ENCODE results near the gene CRLF2.
"Not testable (repeated sequence)": the region's sequence is repeated elsewhere in the genome, so short reads cannot be mapped to it uniquely, and the experiment has no call there.

CRLF2 gene, protein sequence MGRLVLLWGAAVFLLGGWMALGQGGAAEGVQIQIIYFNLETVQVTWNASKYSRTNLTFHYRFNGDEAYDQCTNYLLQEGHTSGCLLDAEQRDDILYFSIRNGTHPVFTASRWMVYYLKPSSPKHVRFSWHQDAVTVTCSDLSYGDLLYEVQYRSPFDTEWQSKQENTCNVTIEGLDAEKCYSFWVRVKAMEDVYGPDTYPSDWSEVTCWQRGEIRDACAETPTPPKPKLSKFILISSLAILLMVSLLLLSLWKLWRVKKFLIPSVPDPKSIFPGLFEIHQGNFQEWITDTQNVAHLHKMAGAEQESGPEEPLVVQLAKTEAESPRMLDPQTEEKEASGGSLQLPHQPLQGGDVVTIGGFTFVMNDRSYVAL

DNA sequence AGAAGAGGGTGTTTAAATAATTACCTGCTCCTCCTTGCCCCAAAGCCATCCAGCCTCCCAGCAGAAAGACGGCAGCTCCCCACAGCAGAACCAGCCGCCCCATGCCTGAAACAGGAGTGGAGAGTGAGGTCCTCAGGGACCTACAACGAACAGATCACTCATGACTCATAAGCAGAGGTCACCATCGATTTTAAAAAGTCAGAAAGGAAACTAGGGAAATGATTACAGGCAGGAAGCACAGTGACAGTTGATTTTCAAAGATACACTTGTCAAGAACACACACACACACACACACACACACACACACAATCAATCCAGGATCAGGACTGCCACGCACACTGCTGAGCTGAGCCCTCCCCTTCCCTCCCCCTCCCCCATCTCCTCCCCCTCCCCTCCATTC lies at the start of gene CRLF2:
CRLF2 (minus strand) TSS at position 118 of the 400 bp plus-strand sequence; CDS start at position 103, 15 bp downstream.
- DNase-seq (ENCODE audit: low spot score), result peak; percentile 62
- TF ChIP-seq, protein P1, sequence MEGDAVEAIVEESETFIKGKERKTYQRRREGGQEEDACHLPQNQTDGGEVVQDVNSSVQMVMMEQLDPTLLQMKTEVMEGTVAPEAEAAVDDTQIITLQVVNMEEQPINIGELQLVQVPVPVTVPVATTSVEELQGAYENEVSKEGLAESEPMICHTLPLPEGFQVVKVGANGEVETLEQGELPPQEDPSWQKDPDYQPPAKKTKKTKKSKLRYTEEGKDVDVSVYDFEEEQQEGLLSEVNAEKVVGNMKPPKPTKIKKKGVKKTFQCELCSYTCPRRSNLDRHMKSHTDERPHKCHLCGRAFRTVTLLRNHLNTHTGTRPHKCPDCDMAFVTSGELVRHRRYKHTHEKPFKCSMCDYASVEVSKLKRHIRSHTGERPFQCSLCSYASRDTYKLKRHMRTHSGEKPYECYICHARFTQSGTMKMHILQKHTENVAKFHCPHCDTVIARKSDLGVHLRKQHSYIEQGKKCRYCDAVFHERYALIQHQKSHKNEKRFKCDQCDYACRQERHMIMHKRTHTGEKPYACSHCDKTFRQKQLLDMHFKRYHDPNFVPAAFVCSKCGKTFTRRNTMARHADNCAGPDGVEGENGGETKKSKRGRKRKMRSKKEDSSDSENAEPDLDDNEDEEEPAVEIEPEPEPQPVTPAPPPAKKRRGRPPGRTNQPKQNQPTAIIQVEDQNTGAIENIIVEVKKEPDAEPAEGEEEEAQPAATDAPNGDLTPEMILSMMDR (IDR thresholded peaks at IDR 0.05; ENCODE audit: extremely low read depth, insufficient read depth, missing control alignments), result no peak
- in situ Hi-C loops (cut with MboI; ENCODE audit: low pct_unique_long_range_greater_than_20kb, low sequenced_read_pairs, unreplicated experiment), result no loop called here

DNA sequence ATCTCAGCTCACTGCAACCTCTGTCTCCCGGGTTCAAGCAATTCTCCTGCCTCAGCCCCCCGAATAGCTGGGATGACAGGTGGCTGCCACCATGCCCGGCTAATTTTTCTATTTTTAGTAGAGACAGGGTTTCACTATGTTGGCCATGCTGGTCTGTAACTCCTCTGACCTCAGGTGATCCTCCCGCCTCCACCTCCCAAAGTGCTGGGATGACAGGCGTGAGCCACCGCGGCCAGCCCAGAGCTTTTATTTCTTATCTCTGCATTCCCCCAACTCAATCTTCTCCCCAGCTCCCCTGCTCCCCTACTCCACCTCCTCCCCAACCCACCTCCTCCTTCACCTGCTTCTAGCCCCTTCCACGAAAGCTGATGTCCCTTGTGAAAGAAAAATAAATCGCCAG lies 49.3 kb upstream of the CRLF2 start:
- in situ Hi-C loops (cut with MboI; ENCODE audit: low pct_unique_long_range_greater_than_20kb, low sequenced_read_pairs, unreplicated experiment); DNase-seq (ENCODE audit: low spot score): not testable (repeated sequence)

DNA sequence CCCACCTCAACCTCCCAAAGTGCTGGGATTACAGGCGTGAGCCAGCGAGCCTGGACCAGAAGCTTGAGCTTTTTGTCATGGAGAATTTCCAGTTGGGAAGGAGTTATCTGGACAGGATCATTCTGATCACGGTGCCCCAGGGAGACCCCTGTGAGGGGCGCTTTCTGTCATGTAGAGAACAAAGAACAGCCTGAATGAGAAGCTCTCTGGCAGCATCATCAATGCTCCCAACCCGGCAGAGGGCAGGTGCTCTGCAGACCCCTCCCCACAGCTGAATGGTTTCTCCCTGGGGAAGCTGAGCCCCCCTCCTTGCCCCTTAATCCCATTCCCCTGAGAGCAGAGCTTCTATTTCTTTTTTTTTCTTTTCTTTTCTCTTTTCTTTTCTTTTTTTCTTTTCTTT lies 48.8 kb upstream of the CRLF2 start:
- TF ChIP-seq, protein P1 (IDR thresholded peaks at IDR 0.05; ENCODE audit: extremely low read depth, insufficient read depth, missing control alignments), result no peak
- in situ Hi-C loops (cut with MboI; ENCODE audit: low pct_unique_long_range_greater_than_20kb, low sequenced_read_pairs, unreplicated experiment), result no loop called here
- no peak for DNase-seq (ENCODE audit: low spot score)

DNA sequence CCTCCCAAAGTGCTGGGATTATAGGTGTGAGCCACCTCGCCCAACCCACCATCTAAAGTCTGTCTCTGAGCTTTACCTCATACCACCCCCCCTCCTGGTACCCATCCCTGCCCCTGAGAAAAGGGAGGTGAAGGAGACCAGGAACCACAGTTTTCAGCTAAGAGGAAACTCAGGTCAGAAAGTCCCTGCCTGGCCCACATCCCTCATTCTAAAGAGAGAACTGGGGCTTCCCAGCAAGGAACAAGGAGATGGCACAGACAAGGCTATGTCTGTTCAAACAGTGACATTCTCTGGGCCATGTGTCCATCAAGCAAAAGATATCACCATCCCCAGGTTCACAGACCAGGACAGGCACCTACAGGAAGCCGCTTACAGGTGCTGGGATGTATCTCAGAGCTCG lies 40.4 kb upstream of the CRLF2 start:
- DNase-seq (ENCODE audit: low spot score), result no peak
- in situ Hi-C loops (cut with MboI; ENCODE audit: low pct_unique_long_range_greater_than_20kb, low sequenced_read_pairs, unreplicated experiment), result no loop called here
- TF ChIP-seq, protein P1 (IDR thresholded peaks at IDR 0.05; ENCODE audit: extremely low read depth, insufficient read depth, missing control alignments), result no peak

DNA sequence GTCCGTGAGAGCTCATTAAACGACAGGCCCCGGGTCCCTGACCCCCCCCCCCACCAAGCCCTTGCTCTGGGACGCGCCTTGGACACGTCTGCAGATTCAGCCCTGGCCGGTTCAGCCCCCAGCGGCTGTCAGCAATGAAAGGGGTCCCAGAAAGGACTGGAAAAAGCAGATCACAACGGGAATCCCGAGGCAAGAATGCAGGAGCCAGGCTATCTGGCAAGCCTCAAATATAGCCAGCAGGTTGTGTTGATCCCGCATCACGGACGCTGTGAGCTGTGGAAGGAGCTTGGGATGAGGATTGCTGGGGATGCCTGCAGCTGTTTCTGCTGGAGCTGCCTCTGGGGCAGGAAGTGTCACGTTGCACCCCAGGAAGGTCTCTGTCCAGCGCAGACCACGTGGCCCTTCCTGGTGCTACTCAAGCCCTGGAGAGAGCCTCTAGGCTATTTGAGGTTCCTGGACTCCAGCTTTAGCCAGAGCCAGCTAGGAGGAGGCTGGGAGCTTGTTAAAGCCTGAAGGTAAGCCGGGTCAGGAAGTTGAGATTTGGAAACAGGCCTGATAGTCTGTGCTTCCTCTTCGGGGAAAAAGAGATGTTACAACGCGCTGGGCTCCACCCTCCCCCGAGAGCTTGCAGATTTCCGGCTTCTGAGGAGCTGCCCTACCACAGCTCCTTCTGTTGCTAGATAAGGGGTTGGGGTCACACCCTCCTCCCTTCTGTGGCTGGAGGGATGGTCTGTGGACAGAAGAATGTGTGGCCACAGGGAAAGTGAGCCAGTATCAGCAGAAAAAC lies 36.8 kb upstream of the CRLF2 start:
- in situ Hi-C loops (cut with MboI; ENCODE audit: low pct_unique_long_range_greater_than_20kb, low sequenced_read_pairs, unreplicated experiment), result no loop called here
- no peak for DNase-seq (ENCODE audit: low spot score)
- TF ChIP-seq, protein P1 (IDR thresholded peaks at IDR 0.05; ENCODE audit: extremely low read depth, insufficient read depth, missing control alignments), result no peak

DNA sequence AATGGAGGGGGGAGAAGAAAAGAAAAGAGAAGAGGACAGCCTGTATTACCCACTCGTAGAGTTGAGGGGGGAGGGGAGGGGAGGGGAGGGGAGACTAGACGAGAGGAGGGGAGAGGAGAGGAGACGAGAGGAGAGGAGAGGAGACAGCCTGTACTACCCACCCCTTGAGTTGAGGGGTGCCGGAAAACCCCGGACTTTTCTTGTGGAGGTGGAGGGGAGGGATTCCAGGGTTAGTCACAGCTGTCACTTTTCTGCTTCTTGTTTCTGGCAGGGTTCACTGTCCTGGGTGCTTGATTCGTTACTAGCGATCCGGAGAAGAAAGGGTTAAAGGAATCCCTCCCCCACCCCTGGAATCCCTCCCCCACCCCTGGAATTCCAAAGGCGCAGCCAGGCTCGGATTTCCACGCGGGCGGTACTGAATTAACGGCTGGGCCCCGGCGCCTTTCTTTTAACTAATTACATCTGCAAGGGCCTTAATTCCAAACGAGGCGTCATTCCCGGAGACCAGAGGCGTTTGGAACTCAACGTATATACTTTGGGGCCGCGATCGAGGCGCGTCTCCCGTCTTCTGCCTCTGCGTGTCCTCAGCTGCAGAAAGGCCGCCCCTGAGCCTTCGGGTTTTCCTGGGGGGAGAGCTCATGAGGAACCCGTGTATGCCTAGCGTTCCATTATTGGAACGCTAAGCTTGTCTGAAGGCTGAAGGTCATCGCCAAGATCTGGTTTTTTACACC lies 36.0 kb upstream of the CRLF2 start:
- in situ Hi-C loops (cut with MboI; ENCODE audit: low pct_unique_long_range_greater_than_20kb, low sequenced_read_pairs, unreplicated experiment), result no loop called here
- TF ChIP-seq, protein P1 (IDR thresholded peaks at IDR 0.05; ENCODE audit: extremely low read depth, insufficient read depth, missing control alignments), result no peak
- peak; percentile 41 for DNase-seq (ENCODE audit: low spot score)

Data from GM13977 (cell line).